Right cardiac atrium (tissue), 5 donors: ENCODE results near the gene ABCA9. TPM values are rescaled to one million over a fixed set of nuclear protein-coding genes. Genes with fewer than 3 reads are reported as not detected.

Source experiments
- ATAC-seq, 2 donors: fragments of 200-7000 bp; cut with Tn5 transposase; one replicate each; pipeline versions ENCODE4 v1.8.0 to v1.9.1; 2020; ENCODE audit warnings: moderate library complexity in 2 of 2, mild to moderate bottlenecking in 1 of 2
- DNase-seq, 3 donors: peaks; one replicate each; pipeline ENCODE4 v3.0.0-alpha.2; 2020
- H3K27ac ChIP-seq: one replicate; pipeline ENCODE4 v1.5.1; 2013; ENCODE audit warnings: mild to moderate bottlenecking, low read length, control low read depth, moderate library complexity
- H3K27me3 ChIP-seq: one replicate; pipeline ENCODE4 v1.6.1; 2013; ENCODE audit not compliant: control insufficient read depth, insufficient read depth
- H3K4me1 ChIP-seq: one replicate; pipeline ENCODE4 v1.6.1; 2013; ENCODE audit warnings: low read length; ENCODE audit not compliant: control insufficient read depth, insufficient read depth
- H3K4me3 ChIP-seq: one replicate; pipeline ENCODE4 v1.5.1; 2013; ENCODE audit warnings: low read length, control low read depth
- H3K9me3 ChIP-seq: one replicate; pipeline ENCODE4 v1.6.1; 2013; ENCODE audit warnings: low read length; ENCODE audit not compliant: control insufficient read depth
- WGBS: extraction: QIAGEN DNeasy Blood & Tissue Kit; methylation state at CpG from one replicate; pipeline ENCODE4 v1.1.7; 2013; 5-methylcytosine and 5-hydroxymethylcytosine counted together
- intact Hi-C, 4 donors: fragments of 100-400 bp; cut with DNase I; formaldehyde crosslinking; loops; one replicate each; pipeline versions ENCODE4 v1.11.0 to v1.14.0; 2022 to 2023
- polyA plus RNA-seq: library from polyadenylated mRNA; stranded (reverse); fragments of 200-250 nt; gene quantifications from one replicate; pipeline ENCODE4 v1.2.3, GENCODE V29; 2013
- total RNA-seq, 4 donors: library from RNA; stranded (reverse); fragmentation: NEBNext Ultra II Directional; extraction: Animal tissue kit (Norgen Biotek cat#: 25700); gene quantifications; one replicate each; pipeline ENCODE4 v1.2.1, GENCODE V29; 2021
- donor health status: healthy with polysubstance abuse.
- donor health status: DM: no; HTN: yes; CAD: no.
- donor health status: DM: no; HTN: no; CAD: no.
- donor health status: DM: no; HTN: yes; CAD: no; lungs with severe emphysema.
- donor health status: DM: yes; HTN: yes; CAD: no.

Gene ABCA9
- total and polyA plus RNA-seq, 5 donors, result 14.5 to 29.5 (median 27.8) TPM

DNA sequence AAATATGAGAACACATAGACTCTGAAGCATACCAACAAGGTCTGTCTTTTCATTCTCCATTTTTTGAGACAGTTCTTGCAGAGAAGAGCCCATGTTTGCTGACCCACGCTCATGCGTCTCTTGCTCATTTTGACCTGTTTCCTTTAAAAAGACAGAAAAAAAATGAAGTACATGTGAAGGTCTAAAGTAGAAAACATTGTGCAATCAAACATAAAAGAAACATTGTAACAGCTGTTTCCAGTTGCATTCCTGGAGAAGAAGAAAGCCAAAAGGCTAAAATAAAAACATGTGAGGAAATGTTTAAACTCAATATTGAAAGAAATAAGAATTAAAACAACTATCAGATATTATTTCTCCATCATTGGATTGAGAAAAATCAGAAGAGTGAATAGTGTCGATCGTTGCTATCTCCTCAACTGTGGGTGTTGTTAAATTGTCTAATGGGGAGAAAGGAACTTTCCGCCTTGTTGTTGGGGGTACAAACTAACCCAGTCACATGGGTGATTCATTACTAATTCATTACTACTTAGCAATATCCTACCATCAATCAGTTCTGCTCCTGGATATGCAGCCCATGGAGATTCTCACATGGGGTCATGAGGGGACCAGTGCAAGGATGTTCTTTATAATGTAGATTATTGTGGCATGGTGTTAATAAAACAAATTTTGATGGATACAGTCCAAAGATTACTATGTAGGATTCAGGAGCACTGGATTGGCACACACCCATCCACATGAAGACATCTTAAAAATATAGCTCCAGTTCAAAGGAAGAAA, 9.5 kb downstream of the ABCA9 start:
- H3K27ac ChIP-seq, result peak overlapping the region; percentile 45
- intact Hi-C loops, result loop anchor here in 1 of 4 donors (10.0 kb wide), 1 partner anchor 276 kb away; no protein-coding TSS in a partner anchor
- WGBS, result 63% methylated on average over 5 of the region's 5 CpGs
- H3K4me1 ChIP-seq, result peaks cover 1% of the 10 kb centered on the region
- no peak overlapping the region for H3K4me3 ChIP-seq
- no peak for ATAC-seq
- no peaks in the 10 kb centered on the region for H3K27me3 ChIP-seq
- DNase-seq, result no peak
- H3K9me3 ChIP-seq, result no peaks in the 10 kb centered on the region

DNA sequence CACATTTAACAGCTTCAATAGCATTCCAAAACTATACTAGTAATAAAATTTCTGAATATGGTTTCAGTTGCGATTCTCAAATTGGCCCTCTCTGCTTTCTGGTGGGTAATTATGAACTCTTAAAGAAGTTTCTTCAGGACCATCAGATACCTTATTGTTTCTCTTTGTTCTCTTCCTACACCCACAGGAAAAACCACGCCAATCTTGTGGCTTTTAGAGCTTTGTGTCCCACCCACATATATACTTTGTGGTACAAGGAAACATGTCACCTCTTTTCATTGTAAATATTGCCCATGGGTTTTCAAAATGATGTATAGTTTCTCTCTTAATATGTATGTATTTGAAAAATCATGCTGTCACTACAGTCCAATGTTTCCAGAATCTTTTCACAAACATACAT, 12.1 kb downstream of the ABCA9 start:
- no peak overlapping the region for H3K4me3 ChIP-seq
- ATAC-seq (no peak), DNase-seq (no peak)
- H3K27ac ChIP-seq, result no peak overlapping the region
- intact Hi-C loops, result no loop called here
- H3K27me3 ChIP-seq, result no peaks in the 10 kb centered on the region
- no peaks in the 10 kb centered on the region for H3K9me3 ChIP-seq
- H3K4me1 ChIP-seq, result peaks cover 1% of the 10 kb centered on the region
- WGBS, result 94% methylated on average over 2 of the region's 2 CpGs

DNA sequence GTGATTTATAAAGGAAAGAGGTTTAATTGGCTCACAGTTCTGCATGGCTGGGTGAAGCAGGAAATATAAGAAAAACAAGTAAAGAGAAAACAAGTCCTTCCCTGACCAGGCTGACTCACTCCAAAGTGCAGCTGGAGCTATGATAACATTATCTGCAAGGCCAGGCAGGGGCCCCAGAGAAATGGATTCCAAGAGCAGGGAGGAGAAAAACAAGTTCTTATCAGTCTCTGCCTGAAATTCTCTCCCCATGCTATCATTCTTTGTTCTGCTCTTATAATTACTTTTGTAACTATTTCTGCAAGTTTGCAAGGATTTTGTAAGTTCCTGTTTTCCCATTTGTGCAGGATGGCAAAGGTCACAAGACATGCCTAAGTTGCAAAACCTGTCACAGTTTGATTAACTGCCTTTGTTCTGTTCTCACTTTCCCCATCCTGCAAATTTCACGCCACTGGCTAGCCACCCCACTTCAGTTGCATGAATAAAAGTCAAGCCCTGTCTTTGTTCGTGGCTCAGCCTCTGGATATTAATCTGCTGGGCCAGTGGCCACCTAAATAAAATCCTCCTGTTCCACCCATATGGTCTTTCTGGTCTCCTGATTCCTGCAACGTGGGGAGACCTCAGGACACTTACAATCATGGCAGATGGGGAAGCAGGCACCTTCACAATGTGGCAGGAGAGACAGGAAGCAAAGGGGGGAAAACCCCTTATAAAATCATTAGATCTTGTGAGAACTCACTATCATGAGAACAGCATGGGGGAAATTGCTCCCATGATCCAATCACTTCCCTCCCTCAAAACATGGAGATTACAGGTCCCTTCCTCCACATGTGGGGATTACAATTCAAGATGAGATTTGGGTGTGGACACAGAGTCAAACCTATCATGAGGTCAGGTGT, 13.1 kb downstream of the ABCA9 start:
- H3K4me3 ChIP-seq, result no peak overlapping the region
- ATAC-seq (peak; percentile 96 to 99), DNase-seq (peak; percentile 72 to 89 (median 79))
- no peaks in the 10 kb centered on the region for H3K9me3 ChIP-seq
- 12% methylated on average over 3 of the region's 3 CpGs for WGBS
- no peaks in the 10 kb centered on the region for H3K27me3 ChIP-seq
- H3K27ac ChIP-seq, result peak overlapping the region; percentile 85
- intact Hi-C loops, result no loop called here
- H3K4me1 ChIP-seq, result peaks cover 1% of the 10 kb centered on the region

DNA sequence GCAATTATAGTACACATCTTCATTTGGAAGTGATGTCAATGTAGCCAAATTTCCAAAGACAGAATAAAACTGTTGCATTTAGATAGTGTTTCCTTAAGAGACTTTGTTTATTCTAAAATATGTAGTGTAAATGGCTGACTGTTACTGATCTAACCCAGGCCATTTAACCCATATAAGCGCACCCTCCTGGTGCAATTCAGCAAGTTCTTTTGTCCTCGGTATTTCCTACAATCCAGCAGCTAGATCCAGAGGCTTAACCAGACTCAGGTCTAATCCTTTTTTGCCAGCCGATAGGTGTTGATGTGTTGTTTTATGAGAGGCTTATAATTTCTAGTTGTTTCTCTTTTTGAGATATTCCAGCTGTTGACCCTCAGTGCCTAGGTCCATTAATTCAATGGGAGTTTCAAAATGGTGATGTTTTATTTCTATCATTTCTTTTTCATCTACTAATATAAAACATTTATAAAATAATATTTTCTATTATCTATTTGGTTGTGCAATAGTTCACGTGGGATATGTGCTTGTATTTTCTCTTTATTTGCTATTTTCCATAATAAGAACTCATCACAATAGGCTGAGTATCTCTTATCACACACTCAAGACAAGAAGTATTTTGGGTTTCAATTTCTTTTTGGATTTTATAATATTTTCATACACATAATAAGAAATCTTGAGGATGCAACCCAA, 14.5 kb downstream of the ABCA9 start:
- H3K4me3 ChIP-seq, result no peak overlapping the region
- H3K4me1 ChIP-seq, result peaks cover 1% of the 10 kb centered on the region
- no peak for ATAC-seq
- peak overlapping the region; percentile 8 for H3K27ac ChIP-seq
- no peak for DNase-seq
- no peaks in the 10 kb centered on the region for H3K9me3 ChIP-seq
- no peaks in the 10 kb centered on the region for H3K27me3 ChIP-seq
- intact Hi-C loops, result no loop called here
- WGBS, result 65% methylated on average over 4 of the region's 4 CpGs

DNA sequence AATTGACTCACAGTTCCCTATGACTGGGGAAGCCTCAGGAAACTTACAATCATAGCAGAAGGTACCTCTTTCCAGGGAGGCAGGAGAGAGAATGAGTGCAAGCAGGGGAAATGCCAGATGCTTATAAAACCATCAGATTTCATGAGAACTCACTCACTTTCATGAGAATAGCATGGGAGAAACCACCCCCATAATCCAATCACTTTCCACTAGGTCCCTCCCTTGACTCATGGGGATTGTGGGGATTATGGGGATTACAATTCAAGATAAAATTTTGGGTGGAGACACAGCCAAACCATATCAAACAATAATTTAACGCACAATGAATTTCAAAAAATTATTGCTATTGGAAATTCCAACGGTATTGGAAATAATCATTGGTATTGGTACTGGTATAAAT, 15.1 kb downstream of the ABCA9 start:
- Histone ChIP-seq H3K27ac (no peak overlapping the region), H3K9me3 (no peaks in the 10 kb centered on the region), H3K4me3 (no peak overlapping the region), H3K27me3 (no peaks in the 10 kb centered on the region), H3K4me1 (no peaks in the 10 kb centered on the region)
- ATAC-seq (no peak), DNase-seq (no peak)
- WGBS, result 94% methylated on average over 2 of the region's 2 CpGs
- intact Hi-C loops, result no loop called here

GRCh38 chr17:69044371-69044770, 16.4 kb downstream of the ABCA9 start:
- Histone ChIP-seq H3K4me1 (no peaks in the 10 kb centered on the region), H3K9me3 (no peaks in the 10 kb centered on the region), H3K27ac (no peak overlapping the region), H3K27me3 (no peaks in the 10 kb centered on the region), H3K4me3 (no peak overlapping the region)
- DNase-seq (no peak), ATAC-seq (no peak)
- intact Hi-C loops, result no loop called here
- 96% methylated on average over 2 of the region's 2 CpGs for WGBS

DNA sequence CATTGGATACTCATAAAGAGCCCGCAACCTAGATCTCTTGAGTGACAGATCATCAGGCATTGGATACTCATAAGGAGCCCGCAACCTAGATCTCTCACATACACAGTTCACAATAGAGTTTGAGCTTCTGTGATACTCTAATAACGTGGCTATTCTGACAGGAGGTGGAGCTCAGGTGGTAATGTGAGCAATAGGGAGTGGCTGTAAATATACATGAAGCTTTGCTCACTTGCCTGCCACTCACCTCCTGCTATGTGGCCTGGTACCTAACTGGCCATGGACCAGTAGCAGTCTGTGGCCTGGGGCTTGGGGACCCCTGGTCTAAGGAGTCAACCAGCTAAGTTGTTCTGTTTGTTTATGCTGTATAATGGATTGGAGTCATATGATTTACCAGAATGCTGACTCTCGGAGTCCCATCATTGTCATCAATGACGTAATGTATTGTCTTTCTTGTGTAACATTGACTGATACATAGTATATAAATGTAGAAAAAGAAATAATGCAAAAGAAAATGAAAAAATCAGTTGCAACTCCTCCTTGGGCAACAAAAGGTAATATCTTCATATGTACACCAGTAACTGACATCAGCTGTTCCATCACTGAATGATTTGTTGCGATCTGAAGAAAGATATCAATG, 17.5 kb downstream of the ABCA9 start:
- DNase-seq (no peak), ATAC-seq (no peak)
- WGBS, result 91% methylated on average over 6 of the region's 6 CpGs
- H3K4me1 ChIP-seq, result no peaks in the 10 kb centered on the region
- no peaks in the 10 kb centered on the region for H3K9me3 ChIP-seq
- H3K27ac ChIP-seq, result no peak overlapping the region
- no peak overlapping the region for H3K4me3 ChIP-seq
- intact Hi-C loops, result no loop called here
- H3K27me3 ChIP-seq, result no peaks in the 10 kb centered on the region

DNA sequence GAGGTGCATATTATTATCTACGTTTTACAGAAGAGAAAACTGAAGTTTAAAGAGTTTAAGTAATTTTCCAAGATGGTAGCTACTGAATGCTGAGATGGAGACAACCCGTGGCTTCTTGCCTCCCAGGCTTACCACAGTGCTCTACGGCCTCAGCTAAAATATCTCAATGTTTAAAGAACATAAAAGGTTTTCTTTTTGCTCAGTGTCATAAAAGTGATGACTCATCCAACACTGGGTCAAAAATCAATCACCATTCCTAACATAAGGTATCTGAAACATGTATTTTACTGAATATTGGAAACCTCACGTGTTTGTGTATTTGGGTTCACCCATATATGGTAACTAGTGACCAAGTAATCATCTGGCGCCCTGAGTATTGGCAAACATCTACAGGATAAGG, 18.4 kb downstream of the ABCA9 start:
- Histone ChIP-seq H3K4me3 (no peak overlapping the region), H3K27me3 (no peaks in the 10 kb centered on the region), H3K4me1 (no peaks in the 10 kb centered on the region), H3K9me3 (no peaks in the 10 kb centered on the region), H3K27ac (no peak overlapping the region)
- intact Hi-C loops, result no loop called here
- DNase-seq (no peak), ATAC-seq (no peak)
- WGBS, result 91% methylated on average over 5 of the region's 5 CpGs

GRCh38 chr17:69031839-69032238, 28.9 kb downstream of the ABCA9 start:
- ATAC-seq (no peak), DNase-seq (no peak)
- Histone ChIP-seq H3K4me1 (no peaks in the 10 kb centered on the region), H3K27ac (no peak overlapping the region), H3K9me3 (no peaks in the 10 kb centered on the region), H3K27me3 (no peaks in the 10 kb centered on the region), H3K4me3 (no peak overlapping the region)
- intact Hi-C loops, result no loop called here
- WGBS, result 91% methylated on average over 3 of the region's 3 CpGs

- intact Hi-C loops, result no loop called here
- Histone ChIP-seq H3K4me1 (no peaks in the 10 kb centered on the region), H3K4me3 (no peak overlapping the region), H3K27me3 (no peaks in the 10 kb centered on the region), H3K9me3 (no peaks in the 10 kb centered on the region), H3K27ac (no peak overlapping the region)
- 95% methylated on average over 1 of the region's 1 CpG for WGBS
- ATAC-seq (no peak), DNase-seq (no peak)
These were observed 30.6 kb downstream of the ABCA9 start for GRCh38 chr17:69030169-69030568.
